ENCODE data around the gene KLC3. TPM values are rescaled to one million over a fixed set of nuclear protein-coding genes. Genes with fewer than 3 reads are reported as not detected.

KLC3 gene
- total RNA-seq, 4 donors from 2014 or later = 0.55 TPM; not detected in 3

- Histone ChIP-seq H3K4me1 (peaks cover 0 to 3% of the 10 kb centered on the region in 2 donors), H3K4me3 (no peak overlapping the region), H3K27ac (no peak overlapping the region), H3K27me3 (peaks cover 3 to 23% of the 10 kb centered on the region in 2 donors), H3K9me3 (no peaks in the 10 kb centered on the region), H3K36me3 (no peaks in the 10 kb centered on the region)
- TF ChIP-seq CTCF (IDR thresholded peaks at IDR 0.05) (no peak), POLR2A (IDR thresholded peaks at IDR 0.05) (no peak)
- no peak for DNase-seq
- intact Hi-C loops (cut with DNase I; ENCODE audit: low total_unique reads) = no loop called here
Measured at GRCh38 chr19:45345506-45345860, 4.9 kb downstream of the KLC3 start.

- no peaks in the 10 kb centered on the region for H3K9me3 ChIP-seq
- TF ChIP-seq POLR2A (IDR thresholded peaks at IDR 0.05) (no peak), CTCF (IDR thresholded peaks at IDR 0.05) (no peak)
- H3K36me3 ChIP-seq = no peaks in the 10 kb centered on the region
- no peaks in the 10 kb centered on the region for H3K4me1 ChIP-seq
- H3K27ac ChIP-seq = no peak overlapping the region
- H3K27me3 ChIP-seq = peaks cover 0 to 16% of the 10 kb centered on the region in 2 donors
- H3K4me3 ChIP-seq = no peak overlapping the region
- intact Hi-C loops (cut with DNase I; ENCODE audit: low total_unique reads) = no loop called here
- no peak for DNase-seq
Measured at GRCh38 chr19:45346449-45346848, 5.9 kb downstream of the KLC3 start.

- intact Hi-C loops (cut with DNase I; ENCODE audit: low total_unique reads) = no loop called here
- Histone ChIP-seq H3K9me3 (no peaks in the 10 kb centered on the region), H3K4me3 (no peak overlapping the region), H3K4me1 (no peaks in the 10 kb centered on the region), H3K27me3 (peaks cover 0 to 16% of the 10 kb centered on the region in 2 donors), H3K27ac (no peak overlapping the region), H3K36me3 (no peaks in the 10 kb centered on the region)
- TF ChIP-seq POLR2A (IDR thresholded peaks at IDR 0.05) (no peak), CTCF (IDR thresholded peaks at IDR 0.05) (no peak)
- DNase-seq = no peak
Measured at GRCh38 chr19:45347570-45348366, 7.2 kb downstream of the KLC3 start.

- Histone ChIP-seq H3K36me3 (no peaks in the 10 kb centered on the region), H3K4me1 (no peaks in the 10 kb centered on the region), H3K27me3 (peaks cover 0 to 16% of the 10 kb centered on the region in 2 donors), H3K4me3 (no peak overlapping the region), H3K27ac (no peak overlapping the region), H3K9me3 (no peaks in the 10 kb centered on the region)
- TF ChIP-seq POLR2A (IDR thresholded peaks at IDR 0.05) = no peak
- no peak for DNase-seq
- intact Hi-C loops (cut with DNase I; ENCODE audit: low total_unique reads) = no loop called here
Measured at GRCh38 chr19:45348367-45349125, 8.0 kb downstream of the KLC3 start.

- H3K27me3 ChIP-seq = peaks cover 0 to 16% of the 10 kb centered on the region in 2 donors
- intact Hi-C loops (cut with DNase I; ENCODE audit: low total_unique reads) = no loop called here
- DNase-seq = no peak
- H3K36me3 ChIP-seq = no peaks in the 10 kb centered on the region
- no peak overlapping the region for H3K4me3 ChIP-seq
- no peaks in the 10 kb centered on the region for H3K4me1 ChIP-seq
- H3K27ac ChIP-seq = no peak overlapping the region
- no peak for TF ChIP-seq CTCF (IDR thresholded peaks at IDR 0.05)
- H3K9me3 ChIP-seq = no peaks in the 10 kb centered on the region
Measured at GRCh38 chr19:45349126-45349415, 8.5 kb downstream of the KLC3 start.
